K562 (cell line): ENCODE results near the gene TGFBR1. TPM values are rescaled to one million over a fixed set of nuclear protein-coding genes. Genes with fewer than 3 reads are reported as not detected.

Source experiments
- GATAD2B ChIP-seq: fragments of 450-650 bp; IDR thresholded peaks from 2 replicates; pipeline ENCODE4 v1.6.1; 2017; ENCODE audit warnings: mild to moderate bottlenecking, borderline replicate concordance
- RREB1 ChIP-seq: fragments of 250-450 bp; sonication (Bioruptor Pico); IDR thresholded peaks from 2 replicates; pipeline ENCODE4 v1.4.0; 2020
- ZNF316 ChIP-seq: fragments of 450-650 bp; IDR thresholded peaks from 2 replicates; pipeline ENCODE4 v1.6.1; 2016
- ZNF592 ChIP-seq: fragments of 450-650 bp; IDR thresholded peaks from 2 replicates; pipeline ENCODE4 v1.6.1; 2017; ENCODE audit warnings: antibody characterized with exemption, mild to moderate bottlenecking
- polyA plus RNA-seq, 8 experiments: library from polyadenylated mRNA; depleted of rRNA in 4 of 8; stranded (reverse) in 5 of 8; unstranded in 3 of 8; fragments of >200 nt; fragmentation: Nextera tagmentation in 2 of 8; fragmentation: Illumina TruSeq in 1 of 8; extraction: Ambion mirVana in 2 of 8; extraction: Trizol in 1 of 8; gene quantifications; 2 replicates each; pipeline versions ENCODE4 v1.2.1 to v1.2.3, GENCODE V29; 2011 to 2014; ENCODE audit warnings: inconsistent platforms in 1 of 8, missing spikeins in 1 of 8
- total RNA-seq, 7 experiments: library from RNA; depleted of rRNA in 6 of 7; stranded (reverse); fragments of >200 nt in 6 of 7; fragmentation: Illumina TruSeq in 2 of 7; extraction: Trizol in 2 of 7; gene quantifications; 2 replicates each; pipeline versions ENCODE4 v1.2.1 to v1.2.3, GENCODE V29; 2011 to 2021; ENCODE audit warnings: low replicate concordance in 1 of 7

The TGFBR1 gene
- total and polyA plus RNA-seq, 9 of the 15 experiments (the other 6 are each of a cell fraction or from before 2014, with no cell fraction given), result 15.5 to 62.4 (median 42.7) TPM

GRCh38 chr9:99105152-99106043 lies 485 bp downstream of the TGFBR1 start (continued):
- TF ChIP-seq RREB1 (CRISPR knock-in tag) (no peak), ZNF592 (no peak), ZNF316 (no peak), GATAD2B (0 out of 2 replicates have a peak, but pooled peaks have one; percentile 16)
